GM13976 (cell line): ENCODE results near the gene SMARCD3.
A peak's percentile ranks its signal among the peaks of the same experiment; 100 is the strongest.

Source experiments
- DNase-seq: peaks from one replicate; pipeline ENCODE4 v3.0.0; 2012; ENCODE audit warnings: low spot score
- in situ Hi-C: fragments of 300-500 bp; cut with MboI; formaldehyde crosslinking; loops from one replicate; pipeline ENCODE4 v1.12.0; 2022; ENCODE audit warnings: low sequenced_read_pairs, mixed read lengths, inconsistent platforms; ENCODE audit not compliant: unreplicated experiment
- TF ChIP-seq, protein P1 (sequence below): IDR thresholded peaks from 2 replicates; pipeline ENCODE4 v1.5.1; 2012; ENCODE audit warnings: borderline replicate concordance, mild to moderate bottlenecking; ENCODE audit not compliant: insufficient read depth; ENCODE audit errors: extremely low read depth, missing control alignments, control extremely low read depth

SMARCD3 gene

DNA sequence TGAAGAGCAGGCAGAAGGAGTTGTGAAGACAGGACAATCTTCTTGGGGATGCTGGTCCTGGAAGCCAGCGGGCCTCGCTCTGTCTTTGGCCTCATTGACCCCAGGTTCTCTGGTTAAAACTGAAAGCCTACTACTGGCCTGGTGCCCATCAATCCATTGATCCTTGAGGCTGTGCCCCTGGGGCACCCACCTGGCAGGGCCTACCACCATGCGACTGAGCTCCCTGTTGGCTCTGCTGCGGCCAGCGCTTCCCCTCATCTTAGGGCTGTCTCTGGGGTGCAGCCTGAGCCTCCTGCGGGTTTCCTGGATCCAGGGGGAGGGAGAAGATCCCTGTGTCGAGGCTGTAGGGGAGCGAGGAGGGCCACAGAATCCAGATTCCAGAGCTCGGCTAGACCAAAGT is 14.7 kb downstream of the SMARCD3 start:
- in situ Hi-C loops = no loop called here
- no peak for DNase-seq
- TF ChIP-seq, protein P1, sequence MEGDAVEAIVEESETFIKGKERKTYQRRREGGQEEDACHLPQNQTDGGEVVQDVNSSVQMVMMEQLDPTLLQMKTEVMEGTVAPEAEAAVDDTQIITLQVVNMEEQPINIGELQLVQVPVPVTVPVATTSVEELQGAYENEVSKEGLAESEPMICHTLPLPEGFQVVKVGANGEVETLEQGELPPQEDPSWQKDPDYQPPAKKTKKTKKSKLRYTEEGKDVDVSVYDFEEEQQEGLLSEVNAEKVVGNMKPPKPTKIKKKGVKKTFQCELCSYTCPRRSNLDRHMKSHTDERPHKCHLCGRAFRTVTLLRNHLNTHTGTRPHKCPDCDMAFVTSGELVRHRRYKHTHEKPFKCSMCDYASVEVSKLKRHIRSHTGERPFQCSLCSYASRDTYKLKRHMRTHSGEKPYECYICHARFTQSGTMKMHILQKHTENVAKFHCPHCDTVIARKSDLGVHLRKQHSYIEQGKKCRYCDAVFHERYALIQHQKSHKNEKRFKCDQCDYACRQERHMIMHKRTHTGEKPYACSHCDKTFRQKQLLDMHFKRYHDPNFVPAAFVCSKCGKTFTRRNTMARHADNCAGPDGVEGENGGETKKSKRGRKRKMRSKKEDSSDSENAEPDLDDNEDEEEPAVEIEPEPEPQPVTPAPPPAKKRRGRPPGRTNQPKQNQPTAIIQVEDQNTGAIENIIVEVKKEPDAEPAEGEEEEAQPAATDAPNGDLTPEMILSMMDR = no peak

DNA sequence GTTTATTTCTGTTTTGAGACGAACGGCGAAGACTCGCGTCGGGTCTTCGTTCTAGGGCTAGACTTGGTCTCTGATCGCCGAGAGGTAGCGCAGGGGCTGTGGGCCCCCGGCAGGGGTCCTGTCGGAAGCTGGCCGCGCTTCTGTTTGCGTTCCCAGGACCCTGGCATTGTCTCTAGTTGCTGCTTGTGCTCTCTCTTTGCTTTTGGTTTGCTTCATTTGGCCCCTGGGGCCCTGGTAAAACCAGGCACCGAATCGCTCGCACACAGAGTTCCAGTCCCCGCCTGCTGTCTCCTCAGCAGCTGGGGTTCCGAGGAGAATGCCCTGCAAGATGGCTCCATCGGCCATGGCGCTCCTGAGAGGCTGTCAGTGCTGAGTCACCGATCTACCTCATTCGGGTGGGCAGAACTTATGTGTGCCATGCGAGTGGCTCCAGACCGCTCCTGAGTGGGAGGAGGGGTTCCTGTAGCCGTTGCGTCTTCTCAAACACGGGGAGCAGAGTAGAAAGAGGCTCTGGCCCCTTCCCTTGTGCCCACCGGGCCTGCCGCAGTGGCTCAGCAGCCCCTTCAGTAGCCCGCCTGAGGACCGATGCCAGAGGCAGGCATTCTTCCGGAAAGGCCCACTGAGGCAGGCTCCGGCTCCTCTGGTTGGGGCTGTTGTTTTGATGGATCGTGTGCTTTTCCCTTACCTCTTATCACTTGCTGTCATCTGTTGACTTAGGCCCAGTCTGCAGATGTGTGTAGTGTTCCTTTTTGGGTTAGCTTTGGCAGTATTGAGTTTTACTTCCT is 15.4 kb downstream of the SMARCD3 start:
- in situ Hi-C loops = no loop called here
- TF ChIP-seq, protein P1 = no peak
- peak; percentile 75 for DNase-seq

DNA sequence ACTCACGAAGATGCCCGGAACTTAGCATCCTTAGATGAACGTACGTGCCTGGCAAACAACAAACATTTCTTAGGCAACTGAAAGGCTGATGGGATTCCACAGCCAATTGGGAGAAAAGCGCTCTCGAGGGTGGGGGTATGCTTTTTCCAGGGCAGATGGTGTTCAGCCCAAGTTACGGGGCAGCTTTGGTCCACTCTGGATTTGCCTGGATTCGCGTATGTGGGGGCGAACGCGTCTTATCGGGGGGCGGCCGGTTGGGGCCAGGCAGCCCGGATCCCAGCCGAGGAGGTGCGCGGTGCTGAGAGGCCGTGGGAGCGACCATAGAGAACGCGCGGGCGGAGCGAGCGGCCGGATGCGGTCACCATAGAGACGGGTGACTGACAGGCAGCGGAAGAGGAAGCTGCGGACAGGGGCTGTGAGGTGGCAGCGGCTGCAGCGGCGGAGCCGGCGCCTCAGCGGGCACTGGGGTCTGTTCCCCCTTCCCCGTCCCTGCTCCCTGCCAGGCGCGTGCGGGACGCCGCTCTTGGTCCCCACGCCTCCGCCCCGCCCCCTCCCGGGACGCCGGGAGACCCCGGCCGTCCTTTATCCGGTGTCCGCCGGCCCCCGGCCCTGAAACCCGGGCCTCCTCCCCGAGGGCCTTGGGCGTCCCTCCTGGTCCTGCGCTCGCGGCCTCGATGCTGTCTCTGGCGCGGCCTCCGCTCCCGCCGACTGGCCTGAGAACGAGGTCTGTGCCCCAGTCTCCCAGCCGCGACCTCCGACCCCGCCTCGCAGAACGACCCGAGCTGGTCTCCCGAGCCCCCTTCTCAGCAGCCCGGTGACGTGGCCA is 16.2 kb downstream of the SMARCD3 start, which contains the start of gene CHPF2:
Gene CHPF2, plus strand, starts transcription at position 393 of the 826 bp plus-strand sequence. CDS start 1,529 bp downstream, outside the sequence.
- in situ Hi-C loops = no loop called here
- peak; percentile 98 for DNase-seq
- TF ChIP-seq, protein P1 = no peak

DNA sequence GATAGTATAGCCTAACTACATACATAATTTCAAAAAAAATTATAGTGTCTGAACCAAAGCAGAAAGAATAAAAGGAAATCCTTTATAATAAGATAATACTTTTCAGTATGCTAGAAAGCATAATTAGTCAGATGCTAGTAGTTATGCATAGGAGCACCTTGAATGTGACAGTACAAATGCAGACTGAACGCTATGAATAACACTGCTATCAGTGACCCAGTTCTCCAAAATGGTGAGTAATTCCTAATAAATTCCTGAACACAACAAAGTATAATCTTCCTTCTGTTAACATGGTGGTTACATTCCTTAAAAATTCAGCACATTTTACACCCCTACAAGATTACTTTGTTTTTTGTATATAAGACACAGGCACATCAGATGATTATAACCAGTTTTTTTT is 17.4 kb downstream of the SMARCD3 start:
- DNase-seq = no peak
- in situ Hi-C loops = no loop called here
- TF ChIP-seq, protein P1 = no peak

DNA sequence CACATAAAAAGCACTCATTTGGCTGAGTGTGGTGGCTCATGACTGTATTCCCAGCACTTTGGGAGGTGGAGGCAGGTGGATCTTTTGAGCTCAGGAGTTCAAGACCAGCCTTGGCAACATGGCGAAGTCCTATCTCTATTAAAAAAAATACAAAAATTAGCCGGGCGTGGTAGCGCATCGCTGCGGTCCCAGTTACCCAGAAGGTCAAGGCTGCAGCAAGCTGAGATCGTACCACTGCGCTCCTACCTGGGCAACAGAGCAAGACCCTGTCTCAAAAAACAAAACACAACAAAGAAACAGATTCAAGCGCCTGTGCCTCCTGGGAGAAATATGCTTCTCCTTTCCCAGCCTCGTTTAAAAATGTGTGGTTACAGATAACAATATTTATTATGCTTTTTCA is 19.2 kb downstream of the SMARCD3 start:
- in situ Hi-C loops = no loop called here

More for the DNA sequence above, 19.2 kb downstream of the SMARCD3 start:
- TF ChIP-seq, protein P1 = no peak
- DNase-seq = no peak
